Natural killer cell (primary cell): Measurements from ENCODE around the gene CLDN15. TPM values are rescaled to one million over a fixed set of nuclear protein-coding genes. Genes with fewer than 3 reads are reported as not detected.

Source experiments
- ATAC-seq, 3 donors: fragments of 150-1000 bp in 2 of 3; fragments of 200-7000 bp in 1 of 3; cut with Tn5 transposase; 1 replicate in 1 of 3; 2 replicates in 2 of 3; pipeline ENCODE4 v1.10.0; 2021; ENCODE audit warnings: mild to moderate bottlenecking in 2 of 3, moderate library complexity in 2 of 3
- DNase-seq, 2 donors: peaks; one replicate each; pipeline versions ENCODE4 v3.0.0 to v3.0.0-alpha.2; 2013 to 2021; ENCODE audit warnings: mixed read lengths in 1 of 2
- H3K27ac ChIP-seq: one replicate; pipeline ENCODE4 v1.5.1; 2013; ENCODE audit warnings: mild to moderate bottlenecking, low read length
- H3K27me3 ChIP-seq: one replicate; pipeline ENCODE4 v1.6.1; 2013; ENCODE audit warnings: low read length; ENCODE audit not compliant: control insufficient read depth, insufficient read depth
- H3K36me3 ChIP-seq: one replicate; pipeline ENCODE4 v1.6.1; 2013; ENCODE audit warnings: low read length; ENCODE audit not compliant: control insufficient read depth, insufficient read depth
- H3K4me1 ChIP-seq: one replicate; pipeline ENCODE4 v1.6.1; 2013; ENCODE audit warnings: low read length; ENCODE audit not compliant: control insufficient read depth, insufficient read depth
- H3K4me3 ChIP-seq: one replicate; pipeline ENCODE4 v1.5.1; 2013; ENCODE audit warnings: low read length
- H3K9me3 ChIP-seq: one replicate; pipeline ENCODE4 v1.6.1; 2013; ENCODE audit warnings: low read length; ENCODE audit not compliant: control insufficient read depth, insufficient read depth
- H3K27ac Mint-ChIP-seq, 2 donors: one replicate each; pipeline ENCODE4 v1.8.0; 2022; ENCODE audit warnings: mild to moderate bottlenecking in 2 of 2, mixed read lengths in 2 of 2, moderate library complexity in 1 of 2
- H3K27me3 Mint-ChIP-seq, 2 donors: one replicate each; pipeline ENCODE4 v1.8.0; 2022; ENCODE audit warnings: low read depth in 2 of 2, mixed read lengths in 2 of 2
- H3K36me3 Mint-ChIP-seq: one replicate; pipeline ENCODE4 v1.8.0; 2022; ENCODE audit warnings: mixed read lengths
- H3K4me1 Mint-ChIP-seq, 2 donors: one replicate each; pipeline ENCODE4 v1.8.0; 2022; ENCODE audit warnings: mixed read lengths in 2 of 2
- H3K4me3 Mint-ChIP-seq: one replicate; pipeline ENCODE4 v1.8.0; 2022; ENCODE audit warnings: mild to moderate bottlenecking, moderate library complexity, mixed read lengths
- H3K9me3 Mint-ChIP-seq, 2 donors: one replicate each; pipeline ENCODE4 v1.8.0; 2022; ENCODE audit warnings: mixed read lengths in 2 of 2
- CTCF ChIP-seq: fragments of 200-600 bp; IDR thresholded peaks from one replicate; pipeline ENCODE4 v1.8.0; 2022; ENCODE audit warnings: antibody characterized with exemption
- WGBS: methylation state at CpG from one replicate; pipeline ENCODE4 v1.1.7; 2013; ENCODE audit warnings: missing lambda C conversion rate; ENCODE audit not compliant: insufficient coverage; 5-methylcytosine and 5-hydroxymethylcytosine counted together
- intact Hi-C: fragments of 100-400 bp; cut with micrococcal nuclease; formaldehyde crosslinking; loops from one replicate; pipeline ENCODE4 v1.14.2; 2022
- total RNA-seq, 4 donors: library from RNA; stranded (reverse); fragments of 120-200 nt in 1 of 4; gene quantifications; one replicate each; pipeline versions ENCODE4 v1.2.3 to v1.2.4, GENCODE V29; 2013 to 2022

The CLDN15 gene
- total RNA-seq, 3 donors from 2014 or later (not counting 1 experiment from before 2014, with no cell fraction given), result 13.7 to 22.0 (median 19.3) TPM

GRCh38 chr7:101198476-101198875 is 39.1 kb downstream of the CLDN15 start:
- intact Hi-C loops, result no loop called here
- no peak for TF ChIP-seq CTCF
- no peaks in the 10 kb centered on the region for H3K9me3 ChIP-seq
- H3K4me1 ChIP-seq, result peaks cover 11% of the 10 kb centered on the region
- no peak overlapping the region for H3K27ac Mint-ChIP-seq
- no peak overlapping the region for H3K27ac ChIP-seq
- H3K4me3 ChIP-seq, result no peak overlapping the region
- WGBS, result 80% methylated on average over 14 of the region's 14 CpGs
- H3K36me3 ChIP-seq, result no peaks in the 10 kb centered on the region
- no peak overlapping the region for H3K4me3 Mint-ChIP-seq
- ATAC-seq (no peak), DNase-seq (no peak)
- peaks cover 0 to 9% of the 10 kb centered on the region in 2 donors for H3K4me1 Mint-ChIP-seq
- no peaks in the 10 kb centered on the region for H3K36me3 Mint-ChIP-seq
- H3K27me3 ChIP-seq, result peaks cover 17% of the 10 kb centered on the region
- no peaks in the 10 kb centered on the region for H3K9me3 Mint-ChIP-seq
- peaks cover 7 to 26% of the 10 kb centered on the region in 2 donors for H3K27me3 Mint-ChIP-seq

DNA sequence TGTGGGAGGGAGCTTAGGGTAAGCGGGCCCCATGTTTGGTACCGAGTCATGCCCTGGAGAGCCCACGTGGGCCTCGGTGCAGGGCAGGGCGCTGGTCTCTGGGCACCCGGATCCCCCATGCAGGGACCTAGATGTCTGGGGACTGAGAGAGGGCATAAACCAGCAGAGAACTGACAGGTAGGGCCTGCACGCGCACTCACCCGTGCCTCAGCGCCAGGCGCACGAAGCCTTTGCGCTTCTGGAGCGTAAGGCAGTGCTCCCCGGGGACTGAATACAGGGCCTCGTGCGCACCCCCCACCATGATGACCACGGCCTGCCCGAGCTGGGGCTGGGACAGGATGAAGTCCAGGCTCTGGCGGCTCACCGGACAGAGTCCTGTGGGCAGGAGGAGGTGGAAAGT is 39.6 kb downstream of the CLDN15 start:
- no peaks in the 10 kb centered on the region for H3K36me3 ChIP-seq
- Mint-ChIP-seq H3K36me3 (no peaks in the 10 kb centered on the region), H3K27me3 (peaks cover 6 to 26% of the 10 kb centered on the region in 2 donors), H3K4me1 (peaks cover 0 to 9% of the 10 kb centered on the region in 2 donors), H3K9me3 (no peaks in the 10 kb centered on the region), H3K4me3 (no peak overlapping the region), H3K27ac (no peak overlapping the region)
- 75% methylated on average over 19 of the region's 21 CpGs for WGBS
- H3K27ac ChIP-seq, result no peak overlapping the region
- no peaks in the 10 kb centered on the region for H3K9me3 ChIP-seq
- ATAC-seq (no peak), DNase-seq (no peak)
- peaks cover 15% of the 10 kb centered on the region for H3K27me3 ChIP-seq
- TF ChIP-seq CTCF, result no peak
- intact Hi-C loops, result no loop called here
- peaks cover 11% of the 10 kb centered on the region for H3K4me1 ChIP-seq
- no peak overlapping the region for H3K4me3 ChIP-seq

DNA sequence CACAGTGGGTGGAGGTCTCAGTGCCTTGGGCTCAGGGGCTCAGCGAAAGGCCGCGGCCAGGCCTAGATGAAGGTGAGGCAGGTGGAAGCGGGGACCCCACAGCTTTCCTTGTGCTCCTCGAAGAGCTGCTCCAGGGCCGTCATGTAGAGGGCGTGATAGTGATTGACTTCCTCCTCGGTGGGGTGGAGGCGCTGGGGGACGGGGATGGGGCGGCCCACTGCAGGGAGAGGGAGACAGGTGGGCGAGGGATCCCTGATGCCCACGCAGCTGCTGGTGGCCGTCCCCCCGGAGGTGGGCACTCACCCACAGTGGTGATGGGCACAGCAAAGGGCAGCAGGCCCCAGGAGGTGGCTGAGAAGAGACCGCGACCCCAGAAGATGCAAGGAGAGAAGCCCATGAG is 41.7 kb downstream of the CLDN15 start:
- TF ChIP-seq CTCF, result no peak
- no peak overlapping the region for H3K4me3 ChIP-seq
- peaks cover 8% of the 10 kb centered on the region for H3K4me1 ChIP-seq
- Mint-ChIP-seq H3K27ac (no peak overlapping the region), H3K4me1 (peaks cover 0 to 11% of the 10 kb centered on the region in 2 donors), H3K36me3 (no peaks in the 10 kb centered on the region), H3K27me3 (peaks cover 0 to 13% of the 10 kb centered on the region in 2 donors), H3K9me3 (no peaks in the 10 kb centered on the region), H3K4me3 (no peak overlapping the region)
- no peak for ATAC-seq
- H3K9me3 ChIP-seq, result no peaks in the 10 kb centered on the region
- intact Hi-C loops, result no loop called here
- 82% methylated on average over 17 of the region's 17 CpGs for WGBS
- no peak overlapping the region for H3K27ac ChIP-seq
- no peak for DNase-seq
- H3K27me3 ChIP-seq, result peaks cover 9% of the 10 kb centered on the region
- H3K36me3 ChIP-seq, result no peaks in the 10 kb centered on the region

- Mint-ChIP-seq H3K27ac (no peak overlapping the region), H3K27me3 (peaks cover 0 to 16% of the 10 kb centered on the region in 2 donors), H3K4me3 (no peak overlapping the region), H3K4me1 (peaks cover 0 to 4% of the 10 kb centered on the region in 2 donors), H3K9me3 (no peaks in the 10 kb centered on the region), H3K36me3 (no peaks in the 10 kb centered on the region)
- H3K36me3 ChIP-seq, result no peaks in the 10 kb centered on the region
- WGBS, result 85% methylated on average over 8 of the region's 8 CpGs
- intact Hi-C loops, result no loop called here
- H3K4me1 ChIP-seq, result peaks cover 6% of the 10 kb centered on the region
- H3K27ac ChIP-seq, result no peak overlapping the region
- H3K9me3 ChIP-seq, result no peaks in the 10 kb centered on the region
- H3K27me3 ChIP-seq, result no peaks in the 10 kb centered on the region
- DNase-seq, result no peak
- ATAC-seq, result no peak
- TF ChIP-seq CTCF, result no peak
- H3K4me3 ChIP-seq, result no peak overlapping the region
Observed at GRCh38 chr7:101189109-101189508, 48.5 kb downstream of the CLDN15 start.
